Measurements from ENCODE around the gene GSG1L.

GSG1L gene

GRCh38 chr16:28068976-28069375 lies 5.5 kb upstream of the GSG1L start:
- Histone ChIP-seq H3K14ac (ENCODE audit: low read length in 2 of 2) (no peak overlapping the region), H3K23ac (ENCODE audit: low read length in 2 of 2) (no peak overlapping the region), H3K27me3 (ENCODE audit: control insufficient read depth in 1 of 2, insufficient read depth in 1 of 2, low read length in 2 of 2) (peaks cover 26 to 80% of the 10 kb centered on the region in 2 experiments), H3K27ac (ENCODE audit: low read length, poor library complexity, severe bottlenecking) (no peak overlapping the region), H3K36me3 (ENCODE audit: control insufficient read depth in 1 of 2, insufficient read depth in 2 of 2, low read depth in 1 of 2, low read length in 2 of 2) (no peaks in the 10 kb centered on the region), H2BK12ac (ENCODE audit: low read length in 2 of 2) (no peak overlapping the region), H3K4me3 (ENCODE audit: insufficient read depth in 1 of 2, low read depth in 1 of 2, low read length in 2 of 2) (no peak overlapping the region), H4K91ac (ENCODE audit: low read length) (no peak overlapping the region), H3K4me2 (ENCODE audit: low read length, poor library complexity, severe bottlenecking) (no peak overlapping the region), H3K4ac (ENCODE audit: low read depth in 1 of 2, low read length in 2 of 2) (no peak overlapping the region), H2BK5ac (ENCODE audit: low read depth, low read length, poor library complexity, severe bottlenecking) (no peak overlapping the region), H2AFZ (ENCODE audit: low read depth, low read length) (no peak overlapping the region), H3K9ac (ENCODE audit: low read length) (no peak overlapping the region), H2BK120ac (ENCODE audit: low read depth, low read length) (no peak overlapping the region), H3K9me3 (ENCODE audit: control insufficient read depth, low read length) (no peaks in the 10 kb centered on the region), H3K4me1 (ENCODE audit: control insufficient read depth, insufficient read depth, low read depth, low read length) (peaks cover 11% of the 10 kb centered on the region), H3K79me1 (replicated peaks; ENCODE audit: low read length, poor library complexity, severe bottlenecking) (no peaks in the 10 kb centered on the region), H3K18ac (ENCODE audit: low read depth in 1 of 2, low read length in 2 of 2) (no peak overlapping the region), H2AK5ac (ENCODE audit: low read length, severe bottlenecking) (peak overlapping the region; percentile 47), H4K8ac (ENCODE audit: low read length) (no peak overlapping the region), H2BK15ac (ENCODE audit: low read depth, poor library complexity, severe bottlenecking) (no peak overlapping the region)
- DNase-seq = no peak
- WGBS = 93% methylated on average over 7 of the region's 7 CpGs

- no peak overlapping the region for H3K4me3 ChIP-seq (ENCODE audit: insufficient read depth in 1 of 2, low read depth in 1 of 2, low read length in 2 of 2)
Observed at GRCh38 chr16:28067604-28068379, 4.3 kb upstream of the GSG1L start.

GRCh38 chr16:28064706-28065249 lies 1.3 kb upstream of the GSG1L start:
- WGBS = 89% methylated on average over 15 of the region's 15 CpGs
- Histone ChIP-seq H3K4me2 (ENCODE audit: low read length, poor library complexity, severe bottlenecking) (no peak overlapping the region), H3K14ac (ENCODE audit: low read length in 2 of 2) (no peak overlapping the region), H3K27me3 (ENCODE audit: control insufficient read depth in 1 of 2, insufficient read depth in 1 of 2, low read length in 2 of 2) (peaks cover 57 to 72% of the 10 kb centered on the region in 2 experiments), H4K8ac (ENCODE audit: low read length) (no peak overlapping the region), H3K18ac (ENCODE audit: low read depth in 1 of 2, low read length in 2 of 2) (no peak overlapping the region), H2BK120ac (ENCODE audit: low read depth, low read length) (no peak overlapping the region), H2BK5ac (ENCODE audit: low read depth, low read length, poor library complexity, severe bottlenecking) (no peak overlapping the region), H2AFZ (ENCODE audit: low read depth, low read length) (no peak overlapping the region), H3K9ac (ENCODE audit: low read length) (no peak overlapping the region), H2AK5ac (ENCODE audit: low read length, severe bottlenecking) (no peak overlapping the region), H2BK12ac (ENCODE audit: low read length in 2 of 2) (no peak overlapping the region), H3K4ac (ENCODE audit: low read depth in 1 of 2, low read length in 2 of 2) (no peak overlapping the region), H4K91ac (ENCODE audit: low read length) (no peak overlapping the region), H3K23ac (ENCODE audit: low read length in 2 of 2) (no peak overlapping the region), H2BK15ac (ENCODE audit: low read depth, poor library complexity, severe bottlenecking) (no peak overlapping the region), H3K4me1 (ENCODE audit: control insufficient read depth, insufficient read depth, low read depth, low read length) (peaks cover 25% of the 10 kb centered on the region), H3K36me3 (ENCODE audit: control insufficient read depth in 1 of 2, insufficient read depth in 2 of 2, low read depth in 1 of 2, low read length in 2 of 2) (no peaks in the 10 kb centered on the region), H3K4me3 (ENCODE audit: insufficient read depth in 1 of 2, low read depth in 1 of 2, low read length in 2 of 2) (no peak overlapping the region), H3K79me1 (replicated peaks; ENCODE audit: low read length, poor library complexity, severe bottlenecking) (no peaks in the 10 kb centered on the region), H3K9me3 (ENCODE audit: control insufficient read depth, low read length) (no peaks in the 10 kb centered on the region), H3K27ac (ENCODE audit: low read length, poor library complexity, severe bottlenecking) (no peak overlapping the region)
- no peak for DNase-seq

More at GRCh38 chr16:28067604-28068379, 4.3 kb upstream of the GSG1L start:
- Histone ChIP-seq H3K79me1 (replicated peaks; ENCODE audit: low read length, poor library complexity, severe bottlenecking) (no peaks in the 10 kb centered on the region), H2BK5ac (ENCODE audit: low read depth, low read length, poor library complexity, severe bottlenecking) (no peak overlapping the region), H3K4ac (ENCODE audit: low read depth in 1 of 2, low read length in 2 of 2) (no peak overlapping the region), H2AFZ (ENCODE audit: low read depth, low read length) (no peak overlapping the region), H3K23ac (ENCODE audit: low read length in 2 of 2) (no peak overlapping the region), H3K9me3 (ENCODE audit: control insufficient read depth, low read length) (no peaks in the 10 kb centered on the region), H3K14ac (ENCODE audit: low read length in 2 of 2) (no peak overlapping the region), H4K8ac (ENCODE audit: low read length) (no peak overlapping the region), H2AK5ac (ENCODE audit: low read length, severe bottlenecking) (no peak overlapping the region), H3K18ac (ENCODE audit: low read depth in 1 of 2, low read length in 2 of 2) (no peak overlapping the region), H3K27ac (ENCODE audit: low read length, poor library complexity, severe bottlenecking) (no peak overlapping the region), H2BK12ac (ENCODE audit: low read length in 2 of 2) (no peak overlapping the region), H2BK120ac (ENCODE audit: low read depth, low read length) (no peak overlapping the region), H4K91ac (ENCODE audit: low read length) (no peak overlapping the region), H3K27me3 (ENCODE audit: control insufficient read depth in 1 of 2, insufficient read depth in 1 of 2, low read length in 2 of 2) (peaks cover 29 to 73% of the 10 kb centered on the region in 2 experiments), H3K9ac (ENCODE audit: low read length) (no peak overlapping the region), H3K4me2 (ENCODE audit: low read length, poor library complexity, severe bottlenecking) (no peak overlapping the region), H2BK15ac (ENCODE audit: low read depth, poor library complexity, severe bottlenecking) (no peak overlapping the region), H3K36me3 (ENCODE audit: control insufficient read depth in 1 of 2, insufficient read depth in 2 of 2, low read depth in 1 of 2, low read length in 2 of 2) (no peaks in the 10 kb centered on the region), H3K4me1 (ENCODE audit: control insufficient read depth, insufficient read depth, low read depth, low read length) (peaks cover 21% of the 10 kb centered on the region)
- WGBS = 79% methylated on average over 13 of the region's 14 CpGs
- no peak for DNase-seq

GRCh38 chr16:28064150-28064549 lies 636 bp upstream of the GSG1L start:
- no peak overlapping the region for H2BK5ac ChIP-seq (ENCODE audit: low read depth, low read length, poor library complexity, severe bottlenecking)
- H2BK12ac ChIP-seq (ENCODE audit: low read length in 2 of 2) = no peak overlapping the region
- H2AK5ac ChIP-seq (ENCODE audit: low read length, severe bottlenecking) = no peak overlapping the region
- H3K27me3 ChIP-seq (ENCODE audit: control insufficient read depth in 1 of 2, insufficient read depth in 1 of 2, low read length in 2 of 2) = peaks cover 63 to 75% of the 10 kb centered on the region in 2 experiments
- H3K4me2 ChIP-seq (ENCODE audit: low read length, poor library complexity, severe bottlenecking) = no peak overlapping the region
- peaks cover 25% of the 10 kb centered on the region for H3K4me1 ChIP-seq (ENCODE audit: control insufficient read depth, insufficient read depth, low read depth, low read length)
- H3K4ac ChIP-seq (ENCODE audit: low read depth in 1 of 2, low read length in 2 of 2) = no peak overlapping the region
- H3K14ac ChIP-seq (ENCODE audit: low read length in 2 of 2) = no peak overlapping the region
- no peak overlapping the region for H2BK120ac ChIP-seq (ENCODE audit: low read depth, low read length)
- H3K23ac ChIP-seq (ENCODE audit: low read length in 2 of 2) = no peak overlapping the region
- 76% methylated on average over 3 of the region's 3 CpGs for WGBS
- no peak overlapping the region for H3K4me3 ChIP-seq (ENCODE audit: insufficient read depth in 1 of 2, low read depth in 1 of 2, low read length in 2 of 2)
- H3K9ac ChIP-seq (ENCODE audit: low read length) = no peak overlapping the region
- no peak overlapping the region for H3K18ac ChIP-seq (ENCODE audit: low read depth in 1 of 2, low read length in 2 of 2)
- H3K9me3 ChIP-seq (ENCODE audit: control insufficient read depth, low read length) = no peaks in the 10 kb centered on the region
- H2AFZ ChIP-seq (ENCODE audit: low read depth, low read length) = no peak overlapping the region
- no peaks in the 10 kb centered on the region for H3K36me3 ChIP-seq (ENCODE audit: control insufficient read depth in 1 of 2, insufficient read depth in 2 of 2, low read depth in 1 of 2, low read length in 2 of 2)
- H4K91ac ChIP-seq (ENCODE audit: low read length) = no peak overlapping the region
- no peak overlapping the region for H2BK15ac ChIP-seq (ENCODE audit: low read depth, poor library complexity, severe bottlenecking)
- H4K8ac ChIP-seq (ENCODE audit: low read length) = no peak overlapping the region
- no peaks in the 10 kb centered on the region for H3K79me1 ChIP-seq (replicated peaks; ENCODE audit: low read length, poor library complexity, severe bottlenecking)
- no peak for DNase-seq
- no peak overlapping the region for H3K27ac ChIP-seq (ENCODE audit: low read length, poor library complexity, severe bottlenecking)
